ENCODE results near the gene SYTL3. TPM values are rescaled to one million over a fixed set of nuclear protein-coding genes. Genes with fewer than 3 reads are reported as not detected.

SYTL3 gene
- total RNA-seq, 1 experiment from 2014 or later = 0.28 TPM

DNA sequence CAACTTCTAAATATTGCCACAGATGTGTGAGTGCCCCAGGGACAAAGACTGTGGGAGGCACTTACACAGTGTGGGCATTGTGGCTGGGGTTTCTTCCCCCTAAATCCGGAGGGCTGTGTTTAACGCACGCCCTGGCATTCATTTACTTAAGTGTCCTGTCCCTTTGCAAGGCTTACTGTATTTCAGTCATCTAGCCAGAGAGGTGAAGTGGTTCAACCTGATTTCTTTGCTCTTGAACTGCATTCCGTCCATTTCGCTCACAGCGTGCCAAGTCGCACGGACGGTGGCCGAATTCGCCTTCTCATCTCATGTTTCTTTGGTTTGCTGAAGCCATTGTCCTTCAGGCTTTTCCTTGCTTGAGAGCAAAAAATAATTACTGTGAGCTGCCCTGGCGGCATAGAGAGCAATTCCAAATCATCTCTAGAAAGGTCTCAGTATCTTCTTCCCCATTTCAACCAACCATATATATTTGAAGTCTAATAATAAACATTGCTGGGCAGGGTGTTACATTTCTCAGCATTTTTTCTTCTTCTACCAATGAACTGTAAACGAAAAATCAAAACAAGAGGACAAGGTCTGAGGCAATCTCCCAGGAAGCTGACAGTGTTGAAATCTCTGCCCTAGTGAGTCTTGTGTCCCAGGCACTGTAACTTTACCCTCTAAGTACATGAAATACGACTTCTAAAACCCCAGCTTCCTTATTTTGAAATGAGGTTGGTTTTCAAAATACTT is 16.9 kb downstream of the SYTL3 start:
- TF ChIP-seq OVOL2 (CRISPR knock-in tag; IDR thresholded peaks at IDR 0.05; ENCODE audit: borderline replicate concordance) (no peak), ZNF219 (CRISPR knock-in tag; IDR thresholded peaks at IDR 0.05; ENCODE audit: borderline replicate concordance) (no peak), SMAD3 (CRISPR knock-in tag; IDR thresholded peaks at IDR 0.05; ENCODE audit: borderline replicate concordance) (no peak), FOXK1 (CRISPR knock-in tag; IDR thresholded peaks at IDR 0.05) (no peak), MXD4 (CRISPR knock-in tag; IDR thresholded peaks at IDR 0.05; ENCODE audit: borderline replicate concordance) (no peak), CREB1 (CRISPR knock-in tag; IDR thresholded peaks at IDR 0.05) (no peak), HMGA2 (CRISPR knock-in tag; IDR thresholded peaks at IDR 0.05) (no peak), TEAD1 (CRISPR knock-in tag; IDR thresholded peaks at IDR 0.05) (no peak), ESRRA (CRISPR knock-in tag; IDR thresholded peaks at IDR 0.05; ENCODE audit: borderline replicate concordance) (no peak), PRRX2 (CRISPR knock-in tag; IDR thresholded peaks at IDR 0.05) (no peak), FOXP1 (CRISPR knock-in tag; IDR thresholded peaks at IDR 0.05; ENCODE audit: borderline replicate concordance) (no peak)
- TF ChIP-seq, protein P1, sequence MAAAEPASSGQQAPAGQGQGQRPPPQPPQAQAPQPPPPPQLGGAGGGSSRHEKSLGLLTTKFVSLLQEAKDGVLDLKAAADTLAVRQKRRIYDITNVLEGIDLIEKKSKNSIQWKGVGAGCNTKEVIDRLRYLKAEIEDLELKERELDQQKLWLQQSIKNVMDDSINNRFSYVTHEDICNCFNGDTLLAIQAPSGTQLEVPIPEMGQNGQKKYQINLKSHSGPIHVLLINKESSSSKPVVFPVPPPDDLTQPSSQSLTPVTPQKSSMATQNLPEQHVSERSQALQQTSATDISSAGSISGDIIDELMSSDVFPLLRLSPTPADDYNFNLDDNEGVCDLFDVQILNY (CRISPR knock-in tag; IDR thresholded peaks at IDR 0.05) = no peak
- TF ChIP-seq, protein P2, sequence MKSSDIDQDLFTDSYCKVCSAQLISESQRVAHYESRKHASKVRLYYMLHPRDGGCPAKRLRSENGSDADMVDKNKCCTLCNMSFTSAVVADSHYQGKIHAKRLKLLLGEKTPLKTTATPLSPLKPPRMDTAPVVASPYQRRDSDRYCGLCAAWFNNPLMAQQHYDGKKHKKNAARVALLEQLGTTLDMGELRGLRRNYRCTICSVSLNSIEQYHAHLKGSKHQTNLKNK (CRISPR knock-in tag; IDR thresholded peaks at IDR 0.05) = no peak
- TF ChIP-seq, protein P3, sequence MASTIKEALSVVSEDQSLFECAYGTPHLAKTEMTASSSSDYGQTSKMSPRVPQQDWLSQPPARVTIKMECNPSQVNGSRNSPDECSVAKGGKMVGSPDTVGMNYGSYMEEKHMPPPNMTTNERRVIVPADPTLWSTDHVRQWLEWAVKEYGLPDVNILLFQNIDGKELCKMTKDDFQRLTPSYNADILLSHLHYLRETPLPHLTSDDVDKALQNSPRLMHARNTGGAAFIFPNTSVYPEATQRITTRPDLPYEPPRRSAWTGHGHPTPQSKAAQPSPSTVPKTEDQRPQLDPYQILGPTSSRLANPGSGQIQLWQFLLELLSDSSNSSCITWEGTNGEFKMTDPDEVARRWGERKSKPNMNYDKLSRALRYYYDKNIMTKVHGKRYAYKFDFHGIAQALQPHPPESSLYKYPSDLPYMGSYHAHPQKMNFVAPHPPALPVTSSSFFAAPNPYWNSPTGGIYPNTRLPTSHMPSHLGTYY (CRISPR knock-in tag; IDR thresholded peaks at IDR 0.05) = no peak
- TF ChIP-seq, protein P4, sequence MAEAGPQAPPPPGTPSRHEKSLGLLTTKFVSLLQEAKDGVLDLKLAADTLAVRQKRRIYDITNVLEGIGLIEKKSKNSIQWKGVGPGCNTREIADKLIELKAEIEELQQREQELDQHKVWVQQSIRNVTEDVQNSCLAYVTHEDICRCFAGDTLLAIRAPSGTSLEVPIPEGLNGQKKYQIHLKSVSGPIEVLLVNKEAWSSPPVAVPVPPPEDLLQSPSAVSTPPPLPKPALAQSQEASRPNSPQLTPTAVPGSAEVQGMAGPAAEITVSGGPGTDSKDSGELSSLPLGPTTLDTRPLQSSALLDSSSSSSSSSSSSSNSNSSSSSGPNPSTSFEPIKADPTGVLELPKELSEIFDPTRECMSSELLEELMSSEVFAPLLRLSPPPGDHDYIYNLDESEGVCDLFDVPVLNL (CRISPR knock-in tag; IDR thresholded peaks at IDR 0.05; ENCODE audit: borderline replicate concordance, low read depth) = no peak
- TF ChIP-seq, protein P5, sequence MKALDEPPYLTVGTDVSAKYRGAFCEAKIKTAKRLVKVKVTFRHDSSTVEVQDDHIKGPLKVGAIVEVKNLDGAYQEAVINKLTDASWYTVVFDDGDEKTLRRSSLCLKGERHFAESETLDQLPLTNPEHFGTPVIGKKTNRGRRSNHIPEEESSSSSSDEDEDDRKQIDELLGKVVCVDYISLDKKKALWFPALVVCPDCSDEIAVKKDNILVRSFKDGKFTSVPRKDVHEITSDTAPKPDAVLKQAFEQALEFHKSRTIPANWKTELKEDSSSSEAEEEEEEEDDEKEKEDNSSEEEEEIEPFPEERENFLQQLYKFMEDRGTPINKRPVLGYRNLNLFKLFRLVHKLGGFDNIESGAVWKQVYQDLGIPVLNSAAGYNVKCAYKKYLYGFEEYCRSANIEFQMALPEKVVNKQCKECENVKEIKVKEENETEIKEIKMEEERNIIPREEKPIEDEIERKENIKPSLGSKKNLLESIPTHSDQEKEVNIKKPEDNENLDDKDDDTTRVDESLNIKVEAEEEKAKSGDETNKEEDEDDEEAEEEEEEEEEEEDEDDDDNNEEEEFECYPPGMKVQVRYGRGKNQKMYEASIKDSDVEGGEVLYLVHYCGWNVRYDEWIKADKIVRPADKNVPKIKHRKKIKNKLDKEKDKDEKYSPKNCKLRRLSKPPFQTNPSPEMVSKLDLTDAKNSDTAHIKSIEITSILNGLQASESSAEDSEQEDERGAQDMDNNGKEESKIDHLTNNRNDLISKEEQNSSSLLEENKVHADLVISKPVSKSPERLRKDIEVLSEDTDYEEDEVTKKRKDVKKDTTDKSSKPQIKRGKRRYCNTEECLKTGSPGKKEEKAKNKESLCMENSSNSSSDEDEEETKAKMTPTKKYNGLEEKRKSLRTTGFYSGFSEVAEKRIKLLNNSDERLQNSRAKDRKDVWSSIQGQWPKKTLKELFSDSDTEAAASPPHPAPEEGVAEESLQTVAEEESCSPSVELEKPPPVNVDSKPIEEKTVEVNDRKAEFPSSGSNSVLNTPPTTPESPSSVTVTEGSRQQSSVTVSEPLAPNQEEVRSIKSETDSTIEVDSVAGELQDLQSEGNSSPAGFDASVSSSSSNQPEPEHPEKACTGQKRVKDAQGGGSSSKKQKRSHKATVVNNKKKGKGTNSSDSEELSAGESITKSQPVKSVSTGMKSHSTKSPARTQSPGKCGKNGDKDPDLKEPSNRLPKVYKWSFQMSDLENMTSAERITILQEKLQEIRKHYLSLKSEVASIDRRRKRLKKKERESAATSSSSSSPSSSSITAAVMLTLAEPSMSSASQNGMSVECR (CRISPR knock-in tag; IDR thresholded peaks at IDR 0.05; ENCODE audit: borderline replicate concordance) = no peak
- Mint-ChIP-seq H3K4me3 (no peak overlapping the region), H3K27ac (no peak overlapping the region)

More for the DNA sequence above, 16.9 kb downstream of the SYTL3 start:
- DNase-seq (ENCODE audit: low spot score) = no peak
- Mint-ChIP-seq H3K9me3 (no peaks in the 10 kb centered on the region), H3K4me1 (peaks cover 12% of the 10 kb centered on the region), H3K27me3 (ENCODE audit: low read depth) (peaks cover 2% of the 10 kb centered on the region; the same call in 1 of the 2 replicates), H3K36me3 (no peaks in the 10 kb centered on the region)
- ChIA-PET CTCF (interaction anchor here (2.3 kb wide), 1 partner anchor 25 kb away, joined by 6 read pairs; no protein-coding TSS in a partner anchor), POLR2A (no interaction called here)
- ATAC-seq = no peak

Data from WTC11 (cell line).